HG03280 (cell line): ENCODE results near the gene RNF5.

Experiments
- ATAC-seq: cut with Tn5 transposase; IDR thresholded peaks from one replicate; pipeline ENCODE4 v1.9.1; 2021; ENCODE audit warnings: mild to moderate bottlenecking, moderate library complexity; ENCODE audit not compliant: unreplicated experiment

Gene RNF5

DNA sequence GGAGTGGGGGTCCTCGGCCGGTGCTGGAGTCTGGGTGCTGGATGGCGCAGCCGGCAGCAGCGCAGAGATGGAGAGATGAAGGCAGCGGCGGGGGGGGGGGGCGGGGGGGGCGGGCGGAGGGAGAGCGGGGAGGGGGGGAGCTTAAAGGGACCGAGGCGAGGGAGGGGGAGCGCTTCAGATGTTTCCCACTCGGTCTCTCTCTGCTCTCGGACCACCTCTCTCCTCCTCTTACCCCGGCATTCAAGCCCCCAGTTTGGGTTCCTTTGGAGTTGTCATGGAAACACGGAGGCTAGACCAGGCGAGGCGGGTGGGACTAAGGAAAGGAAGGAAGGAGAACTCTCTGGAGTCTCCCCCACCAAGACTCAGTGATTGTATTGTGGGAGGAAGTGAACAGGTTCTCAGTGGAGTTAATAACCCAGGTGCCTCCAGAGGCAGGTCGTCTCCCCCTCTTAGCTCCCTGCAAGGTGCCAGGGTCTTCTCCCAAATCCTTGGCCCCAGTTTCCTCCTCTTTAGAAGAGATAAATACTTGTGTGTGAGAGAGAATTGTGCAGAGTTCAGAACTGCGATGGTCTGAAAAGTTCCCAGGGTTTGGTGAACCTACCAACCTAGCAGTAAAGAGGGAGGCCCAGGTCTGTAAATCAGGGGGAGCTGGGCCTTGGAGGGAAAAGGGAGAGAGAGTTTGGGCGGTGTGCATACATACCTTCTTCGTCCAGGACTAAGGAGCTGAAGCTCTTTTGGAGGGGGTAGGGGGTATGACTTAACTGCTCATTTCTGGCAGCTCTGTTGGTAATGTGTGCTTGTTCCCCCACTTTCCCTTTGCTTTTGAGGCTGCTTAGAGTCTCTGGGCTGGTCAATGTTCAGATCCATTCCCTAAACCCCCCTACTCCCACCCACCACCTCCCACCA lies 26.1 kb upstream of the RNF5 start, which contains the start of gene PRRT1:
TSS of gene PRRT1 (minus strand) at position 77 of the 906 bp plus-strand sequence. CDS start 112 bp downstream, outside the sequence.
- no peak for ATAC-seq

GRCh38 chr6:32152769-32153563 lies 25.2 kb upstream of the RNF5 start:
- no peak for ATAC-seq

DNA sequence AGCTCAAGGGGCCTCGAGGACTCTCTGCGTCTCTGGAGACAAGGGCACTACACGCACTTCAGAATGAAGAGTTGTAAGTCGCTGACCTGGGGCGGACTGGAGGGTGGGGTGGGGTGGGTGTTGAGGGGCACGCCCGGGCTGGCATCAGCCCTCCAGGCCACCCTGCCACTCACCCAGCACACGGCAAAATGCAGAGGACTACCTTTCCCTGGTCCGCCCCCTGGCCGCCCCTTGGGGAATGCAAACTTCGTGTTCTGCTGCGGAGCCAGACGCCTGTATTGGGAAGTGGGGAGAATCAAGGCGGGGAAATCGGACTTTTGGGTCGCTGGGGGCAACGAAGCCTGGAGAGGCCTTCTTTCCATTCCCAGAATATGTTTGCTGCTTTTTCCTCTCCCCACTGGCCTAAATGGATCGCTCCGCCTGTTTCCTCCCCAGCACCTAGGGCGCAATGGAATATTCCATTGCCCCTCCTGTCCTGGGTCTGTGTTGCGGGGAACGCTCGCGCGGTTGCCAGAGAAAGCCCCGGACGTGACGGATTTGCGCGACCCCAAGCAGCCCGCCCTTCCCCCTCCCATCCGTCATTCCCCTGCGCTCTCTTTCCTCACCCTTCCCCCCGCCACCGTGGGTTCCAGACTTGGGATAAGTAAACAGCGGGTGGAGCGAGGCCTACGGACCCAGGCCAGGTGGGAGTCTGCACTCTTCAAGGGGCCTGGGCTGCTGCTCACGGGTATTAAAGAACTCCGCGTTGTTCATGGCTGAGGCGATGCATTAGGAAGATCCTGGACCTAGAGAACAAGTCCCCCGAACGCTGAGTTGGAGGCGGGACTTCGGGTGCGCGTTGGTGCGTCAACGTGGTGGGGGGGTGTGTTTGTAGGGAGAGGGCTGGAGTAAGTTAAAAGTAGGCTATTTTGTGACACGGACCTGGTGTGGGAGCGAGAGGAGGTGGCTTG lies 24.4 kb upstream of the RNF5 start, which contains the start of gene PPT2:
TSS of gene PPT2 (plus strand) at position 578 of the 950 bp plus-strand sequence. CDS start 454 bp downstream, outside the sequence.
- ATAC-seq, result peak; percentile 17

DNA sequence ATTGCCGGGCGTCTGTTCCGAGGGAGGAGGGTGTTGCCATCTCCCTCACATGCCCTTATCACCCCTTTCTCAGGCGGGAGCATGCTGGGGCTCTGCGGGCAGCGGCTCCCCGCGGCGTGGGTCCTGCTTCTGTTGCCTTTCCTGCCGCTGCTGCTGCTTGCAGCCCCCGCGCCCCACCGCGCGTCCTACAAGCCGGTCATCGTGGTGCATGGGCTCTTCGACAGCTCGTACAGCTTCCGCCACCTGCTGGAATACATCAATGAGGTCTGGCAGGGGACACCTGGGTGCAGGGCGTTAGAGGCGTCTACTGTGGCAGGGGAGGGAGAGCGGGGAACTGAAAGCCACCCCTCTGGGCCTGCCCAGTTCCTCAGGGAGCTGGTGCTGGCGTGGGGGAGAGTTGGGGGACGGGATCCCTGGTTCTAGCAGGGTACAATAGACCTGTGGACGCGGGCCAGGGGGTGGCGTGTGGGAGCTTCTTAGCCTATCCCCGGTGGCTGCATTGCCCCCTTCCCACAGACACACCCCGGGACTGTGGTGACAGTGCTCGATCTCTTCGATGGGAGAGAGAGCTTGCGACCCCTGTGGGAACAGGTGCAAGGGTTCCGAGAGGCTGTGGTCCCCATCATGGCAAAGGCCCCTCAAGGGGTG lies 23.6 kb upstream of the RNF5 start:
- peak; percentile 70 for ATAC-seq

- no peak for ATAC-seq
These were observed 21.3 kb upstream of the RNF5 start for GRCh38 chr6:32156891-32157290.

DNA sequence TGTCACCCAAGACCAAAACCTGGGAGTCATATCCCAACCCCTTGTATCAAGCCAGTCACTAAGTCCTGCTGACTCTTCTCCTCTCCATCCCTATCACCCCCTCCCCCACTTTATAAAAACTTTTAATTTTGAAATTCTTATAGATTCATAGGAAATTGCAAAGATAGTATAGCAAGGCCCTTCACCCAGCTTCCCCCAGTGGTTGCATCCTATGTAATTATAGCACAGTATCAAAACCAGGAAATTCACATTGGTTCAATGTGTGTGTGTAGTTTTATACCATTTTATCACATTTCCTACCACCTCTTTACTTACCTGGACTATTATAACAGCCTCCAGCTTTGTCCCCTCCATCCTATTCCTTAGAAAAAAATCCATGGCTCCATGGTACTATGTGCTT lies 20.2 kb upstream of the RNF5 start:
- no peak for ATAC-seq

GRCh38 chr6:32163559-32164258 lies 14.5 kb upstream of the RNF5 start:
- ATAC-seq, result no peak

GRCh38 chr6:32164295-32164694 lies 13.9 kb upstream of the RNF5 start, which contains the start of gene EGFL8:
EGFL8 (plus strand) TSS chr6:32164595; CDS start chr6:32166166, 1,571 bp downstream.
- ATAC-seq, result no peak

GRCh38 chr6:32166411-32167061 lies 11.7 kb upstream of the RNF5 start:
- no peak for ATAC-seq

- no peak for ATAC-seq
These were observed 10.9 kb upstream of the RNF5 start for GRCh38 chr6:32167154-32167760.

DNA sequence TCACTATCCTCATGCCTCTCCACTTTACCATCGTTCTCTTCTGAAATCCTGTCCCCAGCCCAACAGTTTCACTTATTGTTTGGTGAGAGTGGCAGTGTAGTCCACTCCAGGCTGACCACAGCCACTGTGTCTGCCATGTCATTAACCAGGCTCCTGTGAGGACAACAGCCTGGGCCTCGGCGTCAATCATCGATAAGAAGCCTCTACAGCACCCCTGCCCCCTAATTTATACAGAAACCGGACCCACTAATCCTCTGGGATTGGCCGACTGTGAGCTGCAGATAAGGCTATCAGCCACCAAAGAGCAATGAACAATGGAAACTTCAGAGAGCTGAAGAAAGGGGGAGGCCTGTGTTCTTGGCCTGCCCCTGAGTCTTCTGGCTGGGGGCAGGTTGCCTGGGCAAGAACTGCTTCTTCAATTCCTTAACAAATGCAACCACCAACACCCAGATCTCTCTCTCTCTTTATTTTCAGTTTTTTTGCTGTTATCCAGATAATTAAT lies 10.4 kb upstream of the RNF5 start:
- no peak for ATAC-seq

DNA sequence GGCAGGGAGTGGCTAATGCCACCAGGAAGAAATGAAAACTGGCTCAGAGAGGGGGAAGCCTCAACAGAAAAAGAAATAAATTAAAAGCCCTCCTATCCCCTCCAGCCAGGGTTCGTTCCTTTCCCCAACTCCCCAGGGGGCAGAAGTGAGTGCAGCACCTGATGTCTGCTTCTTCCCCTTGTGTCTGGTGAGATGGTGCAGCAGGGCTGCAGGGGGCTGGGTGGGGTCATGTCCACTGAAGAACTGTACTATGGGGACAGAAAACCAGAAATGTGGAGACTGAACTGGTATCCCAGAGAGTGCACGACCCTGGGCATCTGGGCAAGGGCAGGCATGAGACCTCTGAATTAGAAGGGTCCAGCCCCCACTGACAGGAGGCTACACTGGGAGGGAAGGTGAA lies 9.9 kb upstream of the RNF5 start:
- ATAC-seq, result no peak

DNA sequence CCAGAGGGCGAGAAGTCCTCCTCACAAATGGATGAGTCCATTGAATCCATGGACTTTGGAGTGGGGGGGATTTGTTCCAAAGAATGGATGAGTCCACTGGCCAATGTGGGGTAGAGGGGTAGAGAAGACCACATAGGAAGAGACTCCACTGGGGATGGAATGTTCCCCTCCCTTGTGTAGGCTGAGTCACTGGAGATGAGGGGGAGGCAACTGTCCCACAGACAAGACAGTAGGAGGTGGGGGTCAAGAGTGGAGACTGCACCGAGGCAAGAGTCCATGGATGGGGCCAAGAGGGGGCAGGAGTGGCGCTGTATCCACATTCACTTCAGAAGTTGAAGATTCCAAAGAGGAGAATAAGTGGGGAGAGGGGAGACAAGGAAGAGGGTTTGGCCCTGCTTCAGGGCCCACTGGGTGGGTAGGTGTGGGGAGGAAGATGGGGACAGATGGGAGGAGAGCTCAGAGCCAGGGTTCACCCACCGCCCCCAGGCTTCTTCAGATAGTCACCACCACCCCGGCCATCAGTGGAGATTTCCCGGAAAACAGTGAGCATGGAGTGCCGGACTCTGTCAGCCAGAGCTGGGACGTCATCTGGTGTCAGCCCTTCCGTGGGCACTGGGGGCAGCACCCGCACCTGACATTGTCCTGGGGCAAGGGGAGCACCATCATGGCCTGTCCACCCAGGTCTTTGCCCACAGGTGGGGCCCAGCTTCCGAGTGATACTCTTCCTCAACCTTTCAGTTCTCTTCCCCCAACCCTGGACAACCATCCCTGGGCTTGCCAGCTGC lies 9.2 kb upstream of the RNF5 start:
- no peak for ATAC-seq

GRCh38 chr6:32170294-32170693 lies 7.9 kb upstream of the RNF5 start:
- ATAC-seq, result no peak

- no peak for ATAC-seq
These were observed 7.0 kb upstream of the RNF5 start for GRCh38 chr6:32171234-32171633.

GRCh38 chr6:32173051-32173727 lies 5.0 kb upstream of the RNF5 start:
- no peak for ATAC-seq

GRCh38 chr6:32174416-32174815 lies 3.8 kb upstream of the RNF5 start:
- no peak for ATAC-seq
